Suppressor macrophage (primary cell): ENCODE results near the gene PRELP.
A peak's percentile ranks its signal among the peaks of the same experiment; 100 is the strongest.
"Not testable (repeated sequence)": the region's sequence is repeated elsewhere in the genome, so short reads cannot be mapped to it uniquely, and the experiment has no call there.

Source experiments
- DNase-seq, 4 experiments: peaks; one replicate each; pipeline ENCODE4 v3.0.0-alpha.2; 2020 to 2022

The PRELP gene

GRCh38 chr1:203508463-203509073 lies 33.0 kb downstream of the PRELP start:
- DNase-seq, result no peak

DNA sequence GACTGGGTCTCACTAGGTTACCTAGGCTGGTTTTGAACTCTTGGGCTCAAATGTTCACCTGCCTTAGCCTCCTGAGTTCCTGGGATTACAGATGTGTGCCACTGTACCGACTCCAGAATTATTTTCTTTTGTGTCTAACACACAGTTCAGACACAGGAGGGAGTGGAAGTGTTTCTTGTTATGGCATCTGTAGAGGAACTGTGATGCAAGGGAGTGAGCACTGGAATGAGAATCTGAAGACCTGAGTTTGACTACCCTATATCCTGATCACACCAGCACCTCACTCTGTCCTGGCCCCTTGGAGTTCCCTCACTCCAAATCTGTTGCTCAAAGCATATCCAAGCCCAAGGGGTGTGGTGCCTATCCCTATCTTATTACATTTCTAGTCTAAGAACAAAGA lies 33.5 kb downstream of the PRELP start:
- DNase-seq, result peak in 2 of 4 experiments; percentile 12 to 32

GRCh38 chr1:203511513-203511912 lies 35.9 kb downstream of the PRELP start:
- no peak for DNase-seq

DNA sequence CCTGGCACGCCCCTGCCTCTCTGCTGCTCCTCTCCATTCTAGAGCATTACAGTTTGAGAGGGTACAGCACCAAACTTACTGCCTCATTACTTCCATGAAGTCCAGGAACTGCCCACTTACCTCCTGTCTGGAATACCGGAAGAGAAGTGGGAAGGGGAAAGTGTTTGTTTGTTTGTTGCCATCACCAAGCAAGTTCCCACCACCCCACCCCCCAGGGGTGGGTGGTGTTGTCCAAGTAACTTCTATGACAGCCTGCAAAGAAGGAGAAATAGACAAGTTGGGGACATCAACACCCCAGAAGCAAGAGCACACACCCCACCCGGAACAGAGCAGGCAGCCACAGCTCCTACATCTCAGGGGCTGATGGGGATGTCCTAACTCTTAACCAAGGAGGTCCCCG lies 36.3 kb downstream of the PRELP start:
- DNase-seq, result peak; percentile 32 to 67 (median 52)

DNA sequence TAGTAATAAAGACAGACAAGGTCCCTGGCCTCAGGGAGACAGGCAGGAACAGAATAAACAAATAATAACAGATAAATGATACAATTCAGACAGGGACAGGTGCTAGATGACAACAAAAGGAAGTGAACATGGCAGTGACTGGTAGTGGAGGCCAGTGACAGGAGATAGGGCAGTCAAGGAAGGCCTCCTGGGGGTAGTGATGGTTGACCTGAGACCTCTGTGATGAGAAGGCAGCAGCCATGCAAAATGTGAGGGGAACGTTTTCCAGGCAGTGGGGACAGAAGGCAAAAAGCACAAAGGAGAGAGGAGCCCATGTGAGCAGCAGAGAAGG lies 36.9 kb downstream of the PRELP start:
- DNase-seq, result no peak

DNA sequence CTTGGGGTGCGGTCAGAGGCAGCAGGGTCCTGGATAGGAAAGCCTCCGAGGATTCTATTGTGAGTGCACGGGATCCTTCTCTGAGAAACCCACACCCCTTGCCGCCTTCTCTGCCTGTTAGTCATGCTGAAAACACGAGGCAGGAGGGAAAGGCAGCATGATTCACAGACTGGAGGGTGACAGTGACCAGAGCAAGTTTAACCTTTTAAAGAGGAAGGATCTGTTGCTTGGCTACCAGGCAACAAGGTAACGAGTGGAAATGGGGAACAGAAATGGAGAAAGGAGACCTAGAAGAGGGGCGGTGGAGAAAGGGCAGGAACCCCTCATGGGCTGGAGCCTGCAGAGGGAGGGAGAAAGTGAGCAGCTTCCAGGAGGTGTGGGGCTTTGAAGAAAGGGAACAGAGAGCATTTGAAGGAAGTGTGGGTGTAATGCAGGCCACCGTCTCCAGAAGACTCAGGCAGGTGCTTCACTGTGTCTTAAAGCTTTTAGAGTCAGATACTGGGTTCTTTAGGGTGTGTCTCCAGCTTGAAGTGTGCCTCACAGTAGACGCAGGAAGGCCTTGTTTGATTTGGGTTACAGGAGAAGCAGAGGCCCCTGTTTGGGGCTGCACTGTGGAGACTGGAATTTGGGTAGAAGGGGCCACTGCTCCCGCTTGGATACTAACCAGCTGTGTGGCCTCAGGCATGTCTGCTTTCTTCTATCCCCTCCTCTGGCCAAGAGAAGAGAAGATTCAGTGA lies 37.4 kb downstream of the PRELP start:
- peak; percentile 86 to 96 (median 92) for DNase-seq

DNA sequence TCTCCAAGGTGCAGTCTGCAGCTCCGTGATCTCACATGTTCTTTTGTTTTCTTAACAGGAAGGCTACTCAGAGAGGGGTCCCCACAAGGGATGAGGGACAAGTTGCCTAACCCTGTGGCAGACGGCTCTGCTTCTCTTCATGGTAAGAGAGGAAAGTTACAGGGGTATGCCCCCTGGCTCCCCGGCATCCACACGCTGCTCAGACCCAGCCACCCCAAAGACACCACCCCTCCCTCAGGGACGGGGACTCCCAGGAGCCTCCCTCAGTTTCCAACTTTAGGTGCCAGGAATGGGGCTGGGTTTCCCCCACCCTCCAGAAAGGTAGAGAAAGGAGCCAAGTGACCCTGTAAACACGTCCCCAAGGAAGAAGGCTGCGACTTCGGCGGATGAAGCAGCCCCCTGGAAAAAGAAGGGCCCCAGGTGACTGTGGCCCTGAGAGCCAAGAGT lies 38.0 kb downstream of the PRELP start:
- DNase-seq, result peak in 1 of 4 experiments; percentile 18

DNA sequence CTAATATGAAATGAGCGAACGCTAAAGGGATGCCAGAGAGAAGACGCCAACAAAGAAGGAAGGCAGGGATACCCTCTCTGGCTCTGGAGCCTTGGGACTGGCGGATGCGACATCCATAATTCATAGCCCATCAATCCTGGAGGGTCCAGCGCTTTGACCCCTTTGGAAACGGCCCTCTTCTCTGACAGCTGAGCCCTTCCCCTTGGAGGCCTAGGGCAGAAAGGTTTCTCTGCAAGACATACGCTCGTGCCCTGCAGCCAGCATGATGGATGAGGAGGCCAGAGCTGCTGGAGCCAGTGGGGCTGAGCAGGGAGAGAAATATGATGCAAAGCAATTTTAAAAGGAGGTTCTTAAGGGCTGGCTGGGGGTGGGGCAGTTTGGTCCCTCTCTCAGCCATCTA lies 40.6 kb downstream of the PRELP start:
- no peak for DNase-seq

DNA sequence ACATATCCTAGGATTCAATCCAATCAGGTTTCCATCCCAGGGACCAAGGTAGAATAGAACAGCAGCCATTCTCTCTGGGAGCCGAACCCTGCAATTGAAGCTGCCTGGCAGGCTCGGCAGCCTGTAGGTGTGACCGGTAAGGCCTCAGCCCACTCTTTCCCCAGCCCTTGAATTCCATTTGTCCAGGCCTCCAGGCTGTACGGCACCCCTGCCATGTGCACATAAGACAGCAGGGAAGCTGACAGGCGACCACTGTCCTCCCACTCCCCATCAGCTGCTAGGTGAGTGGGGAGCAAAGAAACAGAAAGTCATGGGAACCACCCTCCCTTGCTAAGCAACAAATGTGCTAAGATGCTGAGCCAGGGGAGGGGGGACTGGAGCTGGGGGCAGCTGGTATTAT lies 41.3 kb downstream of the PRELP start:
- DNase-seq, result peak in 3 of 4 experiments; percentile 43 to 59 (median 45)

DNA sequence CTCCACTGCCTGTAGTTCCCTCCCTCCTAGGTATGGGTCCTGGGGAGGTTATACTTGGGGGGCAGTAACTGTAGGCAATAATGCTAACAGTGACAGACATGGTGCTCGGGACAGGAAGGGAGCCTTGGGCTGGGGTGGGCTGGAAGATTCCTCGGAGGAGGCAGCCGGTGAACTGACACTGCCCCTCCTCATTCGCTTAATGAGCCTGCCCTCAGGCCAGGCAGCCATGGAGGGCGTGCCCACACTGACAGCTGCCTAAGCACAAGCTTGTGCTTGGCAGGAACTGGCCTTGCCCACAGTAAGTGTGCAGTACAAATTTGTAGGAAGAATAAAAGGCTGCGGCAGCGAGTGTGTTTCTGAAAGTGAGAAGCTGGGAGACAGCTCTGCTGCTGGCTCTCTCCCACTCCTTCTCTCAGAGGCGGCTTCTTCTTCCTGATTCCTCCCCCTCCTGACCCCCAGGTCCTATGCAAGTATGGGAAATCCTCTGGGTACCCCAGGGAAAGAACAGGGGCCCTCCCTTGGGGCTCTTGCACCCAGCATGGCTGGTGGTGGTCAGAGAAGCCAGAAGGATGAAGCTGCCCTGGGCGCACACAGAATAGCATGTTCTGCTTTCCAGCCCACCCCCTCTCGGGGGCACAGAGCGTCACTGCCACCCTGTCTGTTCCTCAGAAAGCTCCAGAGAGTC lies 42.0 kb downstream of the PRELP start:
- peak in 3 of 4 experiments; percentile 29 to 37 (median 32) for DNase-seq

GRCh38 chr1:203518139-203518538 lies 42.5 kb downstream of the PRELP start:
- not testable (repeated sequence) for DNase-seq

DNA sequence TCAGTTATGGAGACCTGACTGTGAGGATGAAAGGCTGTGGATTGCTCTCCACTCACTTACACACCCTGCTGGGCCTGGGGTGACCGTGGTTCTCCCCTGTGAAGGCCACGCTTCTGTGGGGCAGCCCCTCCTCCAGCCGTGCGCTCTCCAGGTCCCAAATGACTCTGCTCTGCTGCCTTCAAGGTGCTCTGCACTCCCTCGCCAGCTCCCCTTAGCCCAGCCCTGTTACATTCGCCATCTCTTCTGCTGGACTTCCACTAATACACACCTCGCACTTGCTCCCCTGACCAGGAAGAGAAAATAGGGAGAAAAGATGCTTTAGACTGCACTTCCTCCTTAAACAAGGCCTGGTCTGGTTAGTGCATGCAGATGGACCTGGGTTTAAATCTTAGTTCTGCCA lies 42.9 kb downstream of the PRELP start:
- no peak for DNase-seq

DNA sequence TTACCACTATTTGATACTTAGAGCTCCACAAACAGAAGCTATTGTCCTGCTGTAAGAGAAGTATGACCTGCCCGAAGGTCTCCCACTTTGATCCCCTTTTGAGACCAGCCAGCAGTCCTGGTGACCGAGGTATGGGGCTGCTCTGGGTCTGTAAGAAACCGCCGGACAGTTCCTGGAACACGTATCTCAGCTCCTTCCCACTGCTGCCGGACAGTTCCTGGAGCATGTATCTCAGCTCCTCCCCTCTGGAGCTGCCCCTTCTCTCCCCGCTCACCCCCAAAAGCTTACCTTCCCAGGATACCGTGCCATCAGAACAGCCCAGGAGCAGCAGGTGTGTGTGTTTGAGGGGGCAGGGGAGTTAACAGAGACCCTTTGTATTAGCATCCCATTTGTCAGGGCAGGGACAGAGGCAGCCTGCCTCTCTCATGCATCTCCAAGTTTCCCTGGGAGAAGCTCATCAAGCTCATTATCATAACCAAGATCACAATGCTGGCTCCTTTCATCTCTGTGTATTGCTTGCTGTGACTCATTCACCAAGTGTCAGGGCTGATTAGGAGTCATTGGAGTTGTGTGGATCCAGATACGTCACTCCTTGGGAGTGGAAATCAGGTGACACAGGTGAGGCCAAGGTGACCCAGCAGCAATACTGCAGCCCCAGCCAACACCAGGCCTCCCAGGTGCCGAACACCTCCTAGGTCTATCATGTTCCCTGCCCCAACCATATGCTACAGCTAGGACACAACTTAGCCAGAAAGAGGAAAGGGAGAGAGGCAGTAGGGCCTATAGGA lies 43.6 kb downstream of the PRELP start:
- DNase-seq, result no peak

- DNase-seq, result no peak
These were observed 44.3 kb downstream of the PRELP start for GRCh38 chr1:203519896-203520295.

- DNase-seq, result peak; percentile 61 to 73 (median 67)
These were observed 44.7 kb downstream of the PRELP start for GRCh38 chr1:203520315-203520714.

- no peak for DNase-seq
These were observed 45.6 kb downstream of the PRELP start for GRCh38 chr1:203521074-203521794.

DNA sequence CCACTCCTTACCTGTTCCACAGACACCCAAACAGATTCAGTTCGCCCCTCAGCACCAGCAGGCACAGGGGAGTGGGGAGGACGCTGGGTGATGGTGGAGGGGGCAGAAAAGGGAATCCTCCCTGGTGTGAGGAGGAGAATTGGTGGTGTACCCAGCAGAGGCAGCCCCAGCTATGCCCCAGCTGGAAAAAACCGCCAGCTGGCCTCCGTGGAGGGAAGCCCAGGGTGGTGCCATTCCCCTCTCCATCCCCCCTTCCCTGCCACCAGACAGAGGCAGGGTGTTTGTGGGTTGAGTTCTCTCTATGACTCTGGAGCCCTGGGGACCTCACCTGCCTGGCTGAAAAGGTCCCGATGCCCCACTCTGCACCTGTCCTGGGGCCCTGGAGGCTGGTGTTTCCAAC lies 46.2 kb downstream of the PRELP start:
- DNase-seq, result no peak

- no peak for DNase-seq
These were observed 46.6 kb downstream of the PRELP start for GRCh38 chr1:203522237-203522636.

GRCh38 chr1:203523667-203524066 lies 48.1 kb downstream of the PRELP start:
- DNase-seq, result no peak

GRCh38 chr1:203524152-203524551 lies 48.5 kb downstream of the PRELP start:
- DNase-seq, result peak in 3 of 4 experiments; percentile 21 to 58 (median 52)

- DNase-seq, result peak in 2 of 4 experiments; percentile 29 to 30
These were observed 49.2 kb downstream of the PRELP start for GRCh38 chr1:203524824-203525223.

GRCh38 chr1:203525685-203526084 lies 50.1 kb downstream of the PRELP start:
- DNase-seq, result no peak
